ENCODE results near the gene ENDOU. TPM values are rescaled to one million over a fixed set of nuclear protein-coding genes. Genes with fewer than 3 reads are reported as not detected.
A peak's percentile ranks its signal among the peaks of the same experiment; 100 is the strongest.

The ENDOU gene
- total RNA-seq, 1 donor from 2014 or later = not detected

GRCh38 chr12:47707905-47708543, 17.3 kb downstream of the ENDOU start:
- DNase-seq (ENCODE audit: low read depth) = no peak
- no peak overlapping the region for H3K4me3 ChIP-seq (ENCODE audit: low read depth, low read length)
- TF ChIP-seq CTCF (conservative IDR thresholded peaks at IDR 0.05; ENCODE audit: low read depth, low read length) = no peak

- H3K4me3 ChIP-seq (ENCODE audit: low read depth, low read length) = no peak overlapping the region
- no peak for TF ChIP-seq CTCF (conservative IDR thresholded peaks at IDR 0.05; ENCODE audit: low read depth, low read length)
- no peak for DNase-seq (ENCODE audit: low read depth)
Observed at GRCh38 chr12:47707355-47707754, 17.9 kb downstream of the ENDOU start.

- DNase-seq (ENCODE audit: low read depth) = peak; percentile 18
- TF ChIP-seq CTCF (conservative IDR thresholded peaks at IDR 0.05; ENCODE audit: low read depth, low read length) = peak; percentile 48
- peak within 1 kb of the TSS; percentile 66 for H3K4me3 ChIP-seq (ENCODE audit: low read depth, low read length)
Observed at GRCh38 chr12:47705566-47706425, 19.5 kb downstream of the ENDOU start, which contains the start of gene RPAP3. Gene RPAP3, minus strand, starts transcription at chr12:47706030. Its CDS starts 3,190 bp downstream, at chr12:47702840.

GRCh38 chr12:47705229-47705565, 20.1 kb downstream of the ENDOU start:
- DNase-seq (ENCODE audit: low read depth) = no peak
- H3K4me3 ChIP-seq (ENCODE audit: low read depth, low read length) = peak overlapping the region; percentile 66
- TF ChIP-seq CTCF (conservative IDR thresholded peaks at IDR 0.05; ENCODE audit: low read depth, low read length) = no peak

DNA sequence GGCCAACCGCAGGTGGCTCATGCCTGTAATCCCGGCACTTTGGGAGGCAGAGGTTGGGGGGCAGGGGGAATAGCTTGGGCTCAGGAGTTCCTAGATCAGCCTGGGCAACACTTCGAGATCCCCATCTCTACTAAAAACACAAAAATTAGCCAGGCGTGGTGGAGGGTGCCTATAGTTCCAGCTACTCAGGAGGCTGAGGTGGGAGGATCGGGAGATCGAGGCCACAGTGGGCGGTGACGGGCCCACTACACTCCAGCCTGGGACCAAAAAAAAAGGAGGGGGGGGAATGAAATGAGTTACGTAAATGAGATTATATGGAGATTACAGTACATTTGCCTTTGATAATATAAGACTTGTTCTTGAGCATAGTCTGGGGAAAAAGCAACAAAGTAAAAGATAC, 20.6 kb downstream of the ENDOU start:
- no peak for DNase-seq (ENCODE audit: low read depth)
- no peak for TF ChIP-seq CTCF (conservative IDR thresholded peaks at IDR 0.05; ENCODE audit: low read depth, low read length)
- H3K4me3 ChIP-seq (ENCODE audit: low read depth, low read length) = peak overlapping the region; percentile 66

- DNase-seq (ENCODE audit: low read depth) = no peak
- TF ChIP-seq CTCF (conservative IDR thresholded peaks at IDR 0.05; ENCODE audit: low read depth, low read length) = no peak
- no peak overlapping the region for H3K4me3 ChIP-seq (ENCODE audit: low read depth, low read length)
Observed at GRCh38 chr12:47700263-47700662, 25.0 kb downstream of the ENDOU start.

Data from epithelial cell of proximal tubule (primary cell).